Activated CD4-positive, CD25-positive, alpha-beta regulatory T cell (primary cell): ENCODE measurements around the gene PLPP6.
A peak's percentile ranks its signal among the peaks of the same experiment; 100 is the strongest.

Source experiments
- DNase-seq, 4 experiments: peaks; one replicate each; lab custom pipeline; 2025; lab: John Stamatoyannopoulos, UW

The PLPP6 gene

GRCh38 chr9:4662989-4663792 lies 1.1 kb downstream of the PLPP6 start:
- no peak for DNase-seq

DNA sequence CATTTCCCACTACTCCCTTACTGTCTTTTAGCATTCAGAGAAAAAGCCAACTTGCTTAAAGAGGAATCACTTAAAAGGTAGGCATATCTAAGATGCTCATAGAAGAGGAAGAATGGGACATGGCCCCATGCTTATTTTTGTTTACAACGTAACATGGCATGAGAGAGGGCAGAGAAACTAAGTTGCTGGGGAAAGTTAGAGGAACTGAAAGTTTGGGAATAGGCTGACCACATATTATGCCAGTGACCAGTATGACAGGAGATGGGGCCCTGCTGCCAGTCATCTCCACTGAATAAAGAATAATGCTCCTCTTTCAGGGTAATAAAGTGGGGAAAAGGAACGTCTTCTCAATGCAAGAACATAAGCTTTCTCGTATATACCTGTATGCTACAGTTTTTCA lies 1.9 kb downstream of the PLPP6 start:
- DNase-seq: no peak

DNA sequence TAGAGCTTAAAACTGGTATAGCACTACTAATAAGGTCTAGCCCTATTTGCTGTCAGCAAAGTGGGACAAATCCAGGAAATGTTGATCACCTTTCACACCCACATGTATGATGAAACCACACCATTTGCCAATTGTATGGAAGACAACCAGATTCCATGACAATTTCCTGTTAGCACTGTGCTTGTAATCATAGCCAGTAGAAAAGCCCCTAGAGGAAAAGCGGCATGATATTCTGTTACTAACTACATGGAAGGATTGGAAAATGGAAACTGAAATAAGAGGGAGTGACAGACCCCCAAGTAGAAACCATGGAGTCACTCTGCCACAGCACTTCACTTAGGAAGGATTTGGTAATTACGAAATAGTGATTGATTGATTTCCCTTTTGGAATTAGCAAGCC lies 3.3 kb downstream of the PLPP6 start:
- DNase-seq: no peak

GRCh38 chr9:4666042-4666699 lies 4.1 kb downstream of the PLPP6 start, which contains the start of gene SPATA6L:
Gene SPATA6L (minus strand): TSS chr9:4666480. CDS start chr9:4666250, 230 bp downstream.
- DNase-seq: peak in 3 of 4 experiments; percentile 2 to 8 (median 7)

- DNase-seq: no peak
Measured at GRCh38 chr9:4667681-4668080, 5.6 kb downstream of the PLPP6 start.

DNA sequence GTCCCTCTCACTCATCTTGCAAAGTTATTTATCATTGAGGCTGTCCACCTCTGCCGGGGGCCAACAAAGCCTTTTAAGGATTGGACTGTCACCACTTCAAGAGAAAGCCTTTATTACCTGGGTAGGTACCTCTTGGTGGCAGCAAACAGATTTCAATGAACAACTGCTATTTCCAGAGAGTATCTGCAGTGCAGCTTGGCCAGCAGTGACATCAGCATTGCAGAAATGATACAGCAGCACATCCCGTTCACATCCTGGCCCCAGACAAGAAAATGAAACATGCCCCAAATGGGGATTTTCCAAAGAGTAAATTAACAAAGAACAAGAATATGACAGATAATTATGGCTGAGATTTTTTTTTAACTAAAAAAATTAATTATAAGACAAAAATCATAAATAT lies 6.5 kb downstream of the PLPP6 start:
- DNase-seq: no peak

GRCh38 chr9:4669890-4670289 lies 7.8 kb downstream of the PLPP6 start:
- no peak for DNase-seq

GRCh38 chr9:4670591-4670990 lies 8.5 kb downstream of the PLPP6 start:
- no peak for DNase-seq

GRCh38 chr9:4671737-4672136 lies 9.6 kb downstream of the PLPP6 start:
- DNase-seq: no peak

DNA sequence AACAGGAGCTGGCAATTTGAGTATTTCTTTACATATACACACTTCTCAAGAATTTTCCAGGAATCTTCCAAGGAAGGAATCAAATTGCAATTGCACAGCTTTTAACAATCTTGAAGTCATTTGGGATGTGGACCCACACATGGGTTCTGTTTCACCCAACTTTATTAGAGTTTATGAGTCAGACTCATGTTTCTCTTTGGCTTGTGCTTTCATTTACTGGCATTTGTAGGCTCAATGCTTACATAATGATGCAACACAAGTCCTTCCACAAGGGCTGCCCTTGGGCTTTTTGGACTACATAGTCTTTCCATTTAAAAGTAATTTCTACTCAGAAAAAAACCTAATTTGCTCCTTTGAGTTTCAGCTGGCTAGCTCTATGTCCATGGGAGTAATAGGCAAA lies 12.7 kb downstream of the PLPP6 start:
- no peak for DNase-seq

DNA sequence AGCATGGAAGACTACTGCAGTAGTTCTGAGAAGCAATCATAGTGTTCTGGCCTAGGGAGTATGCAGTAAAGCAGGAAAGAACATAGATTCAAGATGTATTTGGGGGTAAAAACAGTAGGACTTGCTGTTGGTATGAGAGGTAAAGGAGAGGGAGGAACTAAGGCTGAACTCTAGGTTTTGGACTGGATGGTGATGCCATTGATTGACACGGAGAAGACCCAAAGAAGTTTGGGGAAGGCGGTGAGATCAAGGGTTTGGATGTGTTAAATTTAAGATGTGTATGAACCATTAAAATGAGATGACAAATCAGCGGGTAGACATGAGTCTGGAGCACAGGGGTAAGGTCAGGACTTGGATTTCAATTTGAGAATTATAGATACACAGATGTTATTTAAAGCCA lies 15.3 kb downstream of the PLPP6 start:
- DNase-seq: no peak

DNA sequence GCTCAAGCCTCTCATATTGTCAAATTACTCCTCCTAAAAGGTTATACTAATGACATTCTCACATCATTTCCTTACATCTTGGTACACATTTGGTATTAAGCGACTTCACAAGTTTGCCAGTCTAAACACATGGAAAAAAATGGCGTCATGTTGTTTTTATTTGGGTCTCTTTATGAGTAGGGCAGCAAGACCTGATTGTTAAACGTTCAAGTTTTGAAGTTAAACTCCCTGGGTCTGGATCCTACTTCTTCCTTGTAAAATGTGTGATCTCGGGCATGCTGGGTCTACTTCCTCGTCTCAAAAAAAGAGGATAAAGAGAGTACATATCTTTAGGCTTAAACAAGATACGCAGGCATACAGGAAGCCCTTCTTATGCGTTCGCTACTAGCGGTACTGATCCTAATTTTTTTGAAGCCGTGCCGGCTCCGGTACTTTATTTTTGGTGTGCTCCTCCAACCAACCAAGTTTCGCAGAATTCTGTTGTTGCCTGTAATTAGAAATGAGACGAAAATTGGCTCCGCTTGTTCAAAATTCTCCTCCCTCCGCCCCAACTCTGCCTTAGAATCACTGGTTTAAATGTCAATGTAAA lies 16.7 kb downstream of the PLPP6 start:
- DNase-seq: no peak

DNA sequence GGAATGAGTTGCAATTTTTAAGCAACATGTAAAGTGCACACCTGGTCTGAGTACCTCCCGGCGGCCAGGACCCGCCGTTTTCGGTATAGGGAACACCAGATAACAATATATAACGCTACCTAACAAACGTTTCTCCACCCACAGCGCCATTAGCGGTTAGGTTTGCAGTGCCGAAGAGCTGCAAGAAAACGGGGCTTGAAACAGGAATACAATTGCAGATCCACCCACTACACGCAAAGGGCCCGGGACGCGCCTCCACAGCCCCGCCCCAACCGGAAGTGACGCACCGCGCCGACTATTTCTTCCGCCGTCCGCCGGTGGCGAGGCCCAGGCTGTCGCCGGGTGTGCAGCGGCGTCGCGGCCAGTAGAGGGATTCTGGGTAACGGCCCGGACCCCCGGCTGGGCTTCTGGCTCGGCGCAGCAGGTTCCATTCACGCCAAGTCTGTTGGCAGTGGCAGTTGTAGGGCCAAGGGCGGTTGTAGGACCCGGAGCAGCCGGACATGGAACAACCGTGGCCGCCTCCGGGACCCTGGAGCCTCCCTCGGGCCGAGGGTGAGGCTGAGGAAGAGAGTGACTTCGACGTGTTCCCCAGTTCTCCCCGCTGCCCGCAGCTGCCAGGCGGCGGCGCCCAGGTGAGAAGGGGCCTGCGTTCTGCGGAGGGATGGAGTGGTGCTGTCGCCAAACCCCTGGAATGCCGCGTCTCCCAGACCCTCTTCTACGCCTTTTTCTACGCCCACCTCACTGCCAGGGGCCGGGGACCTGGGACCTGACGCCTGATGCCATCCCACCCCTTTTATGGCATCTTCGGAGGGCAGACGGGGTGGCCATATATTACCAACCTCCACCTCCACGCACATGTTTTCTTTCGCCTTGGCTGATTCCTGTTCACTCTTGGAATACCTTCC lies 17.4 kb downstream of the PLPP6 start, which contains the start of gene CDC37L1:
TSS of gene CDC37L1 (plus strand) at position 302 of the 905 bp plus-strand sequence. CDS start at position 501, 199 bp downstream.
- DNase-seq: peak; percentile 96 to 99 (median 98)

GRCh38 chr9:4680173-4680525 lies 18.1 kb downstream of the PLPP6 start:
- no peak for DNase-seq

- DNase-seq: no peak
Measured at GRCh38 chr9:4680750-4681149, 18.7 kb downstream of the PLPP6 start.

- no peak for DNase-seq
Measured at GRCh38 chr9:4684820-4685219, 22.7 kb downstream of the PLPP6 start.

DNA sequence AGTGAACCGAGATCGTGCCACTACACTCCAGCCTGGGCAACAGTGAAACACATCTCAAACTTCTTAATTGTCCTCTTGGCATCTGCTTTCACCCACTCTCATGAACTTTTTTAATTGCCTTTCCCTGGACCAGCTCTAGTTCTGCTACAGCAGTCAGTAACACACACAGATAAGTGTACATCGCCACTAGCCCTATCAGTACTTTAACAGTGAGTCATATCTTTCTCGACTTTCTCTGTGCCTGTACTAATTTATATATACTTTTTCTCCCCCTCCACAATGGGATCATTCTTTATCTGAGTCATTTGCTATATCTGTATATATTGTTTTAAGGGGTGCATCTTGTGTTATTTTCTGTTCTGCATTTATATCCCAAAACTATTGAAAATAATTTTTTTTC lies 24.0 kb downstream of the PLPP6 start:
- no peak for DNase-seq

DNA sequence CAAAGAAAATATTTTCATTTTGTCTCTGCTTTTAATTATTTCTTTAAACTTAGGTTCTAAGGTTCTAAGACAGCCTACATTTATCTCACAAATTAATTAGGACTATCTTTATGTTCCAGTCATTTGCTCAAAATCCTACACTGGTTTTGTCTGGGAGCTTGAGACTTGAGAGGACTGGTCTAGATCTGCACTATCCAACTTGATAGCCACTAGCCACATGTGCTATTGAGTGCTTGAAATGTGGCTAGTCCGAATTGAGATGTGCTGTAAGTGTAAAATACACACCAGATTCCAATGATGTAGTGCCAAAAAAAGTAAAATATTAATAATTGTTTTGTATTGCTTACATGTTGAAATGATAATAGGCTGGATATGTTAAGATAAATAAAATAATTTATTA lies 24.5 kb downstream of the PLPP6 start:
- DNase-seq: no peak

- no peak for DNase-seq
Measured at GRCh38 chr9:4689021-4689420, 26.9 kb downstream of the PLPP6 start.

DNA sequence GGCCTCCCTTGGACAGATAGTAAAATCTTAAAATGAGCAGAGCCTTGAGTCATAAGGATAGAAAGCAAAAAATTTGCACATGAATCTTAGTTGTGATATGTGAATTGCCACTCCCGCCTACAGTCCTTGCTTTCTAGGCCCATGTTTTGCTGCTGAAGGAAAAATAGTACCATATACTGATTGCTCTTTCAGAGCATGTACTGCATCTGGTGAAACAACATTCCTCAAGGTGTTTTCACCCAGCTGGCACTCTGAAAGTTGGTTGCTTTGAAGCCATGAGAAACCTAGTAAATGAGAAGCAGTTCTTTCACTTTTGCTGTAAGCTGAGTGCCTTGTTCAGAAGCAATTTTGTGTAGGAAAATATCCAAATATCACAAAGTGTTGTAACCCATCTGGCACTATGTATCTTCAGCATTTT lies 27.6 kb downstream of the PLPP6 start:
- no peak for DNase-seq

GRCh38 chr9:4690144-4690543 lies 28.1 kb downstream of the PLPP6 start:
- no peak for DNase-seq

GRCh38 chr9:4691795-4692194 lies 29.7 kb downstream of the PLPP6 start:
- no peak for DNase-seq
